Measurements from ENCODE around the gene ABTB2. TPM values are rescaled to one million over a fixed set of nuclear protein-coding genes. Genes with fewer than 3 reads are reported as not detected.

The ABTB2 gene
- total and polyA plus RNA-seq, 2 experiments from 2014 or later, result 12.4 to 14.3 TPM

- no peak for DNase-seq (ENCODE audit: low spot score)
- H3K79me2 ChIP-seq, result peaks cover 27% of the 10 kb centered on the region
- H3K4me2 ChIP-seq, result no peak overlapping the region
- WGBS (ENCODE audit: low lambda C conversion rate, missing lambda C conversion rate), result 51% methylated on average over 7 of the region's 7 CpGs
- no peaks in the 10 kb centered on the region for H3K27me3 ChIP-seq
- H3K9me2 ChIP-seq (replicated peaks; ENCODE audit: insufficient read depth), result no peaks in the 10 kb centered on the region
- TF ChIP-seq EZH2phosphoT487 (IDR thresholded peaks at IDR 0.05; ENCODE audit: low read depth, severe bottlenecking, unreplicated experiment), result no peak
- no peak for TF ChIP-seq CTCF (IDR thresholded peaks at IDR 0.05; ENCODE audit: poor library complexity)
- no peak for TF ChIP-seq EZH2 (IDR thresholded peaks at IDR 0.05; ENCODE audit: borderline replicate concordance)
- H3K9me3 ChIP-seq (ENCODE audit: low read depth), result no peaks in the 10 kb centered on the region
- H3K36me3 ChIP-seq (replicated peaks; ENCODE audit: insufficient read depth, low read depth), result no peaks in the 10 kb centered on the region
- no peak overlapping the region for H3K27ac ChIP-seq
- no peak overlapping the region for H2AFZ ChIP-seq
- no peaks in the 10 kb centered on the region for H3K4me1 ChIP-seq (ENCODE audit: insufficient read depth)
- no peak overlapping the region for H3K4me3 ChIP-seq
- peaks cover 11% of the 10 kb centered on the region for H4K20me1 ChIP-seq (ENCODE audit: insufficient read depth, poor library complexity, severe bottlenecking)
Observed at GRCh38 chr11:34288492-34288891, 69.3 kb downstream of the ABTB2 start.

- Histone ChIP-seq H3K79me2 (peaks cover 10% of the 10 kb centered on the region), H3K36me3 (replicated peaks; ENCODE audit: insufficient read depth, low read depth) (no peaks in the 10 kb centered on the region), H4K20me1 (ENCODE audit: insufficient read depth, poor library complexity, severe bottlenecking) (no peaks in the 10 kb centered on the region), H3K4me2 (no peak overlapping the region), H3K4me3 (no peak overlapping the region), H3K9me2 (replicated peaks; ENCODE audit: insufficient read depth) (no peaks in the 10 kb centered on the region), H3K27me3 (no peaks in the 10 kb centered on the region), H3K9me3 (ENCODE audit: low read depth) (no peaks in the 10 kb centered on the region), H3K4me1 (ENCODE audit: insufficient read depth) (no peaks in the 10 kb centered on the region), H2AFZ (no peak overlapping the region), H3K27ac (no peak overlapping the region)
- TF ChIP-seq EZH2phosphoT487 (IDR thresholded peaks at IDR 0.05; ENCODE audit: low read depth, severe bottlenecking, unreplicated experiment), result no peak
- no peak for TF ChIP-seq CTCF (IDR thresholded peaks at IDR 0.05; ENCODE audit: poor library complexity)
- TF ChIP-seq EZH2 (IDR thresholded peaks at IDR 0.05; ENCODE audit: borderline replicate concordance), result no peak
- no peak for DNase-seq (ENCODE audit: low spot score)
- WGBS (ENCODE audit: low lambda C conversion rate, missing lambda C conversion rate), result 79% methylated on average over 14 of the region's 17 CpGs
Observed at GRCh38 chr11:34284811-34285481, 72.9 kb downstream of the ABTB2 start.

- TF ChIP-seq CTCF (IDR thresholded peaks at IDR 0.05; ENCODE audit: poor library complexity) (no peak), EZH2 (IDR thresholded peaks at IDR 0.05; ENCODE audit: borderline replicate concordance) (no peak), EZH2phosphoT487 (IDR thresholded peaks at IDR 0.05; ENCODE audit: low read depth, severe bottlenecking, unreplicated experiment) (no peak)
- Histone ChIP-seq H3K4me1 (ENCODE audit: insufficient read depth) (no peaks in the 10 kb centered on the region), H2AFZ (no peak overlapping the region), H3K79me2 (peaks cover 12% of the 10 kb centered on the region), H3K36me3 (replicated peaks; ENCODE audit: insufficient read depth, low read depth) (no peaks in the 10 kb centered on the region), H3K9me2 (replicated peaks; ENCODE audit: insufficient read depth) (no peaks in the 10 kb centered on the region), H3K27me3 (no peaks in the 10 kb centered on the region), H4K20me1 (ENCODE audit: insufficient read depth, poor library complexity, severe bottlenecking) (no peaks in the 10 kb centered on the region), H3K4me2 (no peak overlapping the region), H3K4me3 (no peak overlapping the region), H3K9me3 (ENCODE audit: low read depth) (no peaks in the 10 kb centered on the region), H3K27ac (no peak overlapping the region)
- no peak for DNase-seq (ENCODE audit: low spot score)
- WGBS (ENCODE audit: low lambda C conversion rate, missing lambda C conversion rate), result 76% methylated on average over 3 of the region's 3 CpGs
Observed at GRCh38 chr11:34284156-34284555, 73.7 kb downstream of the ABTB2 start.
